HT-29 (cell line): ENCODE data around the gene AGAP5. TPM values are rescaled to one million over a fixed set of nuclear protein-coding genes. Genes with fewer than 3 reads are reported as not detected.
"Not testable (repeated sequence)": the region's sequence is repeated elsewhere in the genome, so short reads cannot be mapped to it uniquely, and the experiment has no call there.

Source experiments
- DNase-seq: peaks from one replicate; pipeline ENCODE4 v3.0.0-alpha.2; 2015; ENCODE audit warnings: low spot score
- total RNA-seq: library from RNA; depleted of rRNA; stranded (reverse); fragments of >200 nt; shearing (Covaris generic); gene quantifications from 2 replicates; pipeline ENCODE4 v1.2.3, GENCODE V29; 2014; rRNA removed

Gene AGAP5
- 1.1 and 2.8 TPM in 2 replicates for total RNA-seq

- DNase-seq = not testable (repeated sequence)
Observed at GRCh38 chr10:73697675-73698159, at the start of gene AGAP5. Gene AGAP5 (minus strand): TSS chr10:73698109. CDS start chr10:73697755, 354 bp downstream.

DNA sequence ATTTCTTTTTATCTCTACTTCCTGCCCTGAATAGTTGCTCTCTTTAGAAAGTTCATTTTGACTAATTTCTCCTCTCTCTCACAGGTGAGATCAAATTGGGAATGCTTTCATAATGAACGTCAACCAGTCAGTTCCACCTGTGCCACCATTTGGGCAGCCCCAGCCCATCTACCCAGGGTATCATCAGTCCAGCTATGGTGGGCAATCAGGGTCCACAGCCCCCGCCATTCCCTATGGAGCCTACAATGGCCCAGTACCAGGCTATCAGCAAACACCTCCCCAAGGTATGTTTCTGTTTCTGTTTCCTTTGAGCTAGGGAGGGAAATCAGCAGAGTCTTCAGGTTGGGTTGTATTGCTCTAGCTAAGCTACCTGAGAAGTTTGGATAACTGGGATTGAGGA lies 48.8 kb upstream of the AGAP5 start:
- no peak for DNase-seq

GRCh38 chr10:73744664-73744975 lies 46.7 kb upstream of the AGAP5 start:
- peak; percentile 64 for DNase-seq

- DNase-seq = peak; percentile 97
Observed at GRCh38 chr10:73743905-73744663, 46.2 kb upstream of the AGAP5 start, which contains the start of gene SEC24C. Gene SEC24C (plus strand): TSS chr10:73744372. CDS start chr10:73746833, 2,461 bp downstream.

GRCh38 chr10:73743327-73743904 lies 45.5 kb upstream of the AGAP5 start:
- DNase-seq = peak; percentile 10

DNA sequence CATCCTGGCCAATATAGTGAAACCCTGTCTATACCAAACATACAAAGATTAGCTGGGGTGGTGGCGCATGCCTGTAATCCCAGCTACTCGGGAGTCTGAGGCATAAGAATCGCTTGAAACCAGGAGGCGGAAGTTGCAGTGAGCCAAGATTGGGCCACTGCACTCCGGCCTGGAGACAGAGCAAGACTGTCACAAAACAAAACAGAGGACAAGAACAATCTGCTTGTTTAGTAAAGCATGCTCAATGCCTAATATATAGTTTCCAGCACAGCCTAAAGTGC lies 44.5 kb upstream of the AGAP5 start:
- no peak for DNase-seq

GRCh38 chr10:73740501-73741254 lies 42.8 kb upstream of the AGAP5 start:
- DNase-seq = not testable (repeated sequence)

GRCh38 chr10:73734796-73735305 lies 36.9 kb upstream of the AGAP5 start:
- DNase-seq = no peak

- DNase-seq = no peak
Observed at GRCh38 chr10:73734028-73734720, 36.3 kb upstream of the AGAP5 start.

GRCh38 chr10:73732931-73733623 lies 35.2 kb upstream of the AGAP5 start:
- DNase-seq = no peak

- DNase-seq = no peak
Observed at GRCh38 chr10:73732426-73732825, 34.5 kb upstream of the AGAP5 start.

DNA sequence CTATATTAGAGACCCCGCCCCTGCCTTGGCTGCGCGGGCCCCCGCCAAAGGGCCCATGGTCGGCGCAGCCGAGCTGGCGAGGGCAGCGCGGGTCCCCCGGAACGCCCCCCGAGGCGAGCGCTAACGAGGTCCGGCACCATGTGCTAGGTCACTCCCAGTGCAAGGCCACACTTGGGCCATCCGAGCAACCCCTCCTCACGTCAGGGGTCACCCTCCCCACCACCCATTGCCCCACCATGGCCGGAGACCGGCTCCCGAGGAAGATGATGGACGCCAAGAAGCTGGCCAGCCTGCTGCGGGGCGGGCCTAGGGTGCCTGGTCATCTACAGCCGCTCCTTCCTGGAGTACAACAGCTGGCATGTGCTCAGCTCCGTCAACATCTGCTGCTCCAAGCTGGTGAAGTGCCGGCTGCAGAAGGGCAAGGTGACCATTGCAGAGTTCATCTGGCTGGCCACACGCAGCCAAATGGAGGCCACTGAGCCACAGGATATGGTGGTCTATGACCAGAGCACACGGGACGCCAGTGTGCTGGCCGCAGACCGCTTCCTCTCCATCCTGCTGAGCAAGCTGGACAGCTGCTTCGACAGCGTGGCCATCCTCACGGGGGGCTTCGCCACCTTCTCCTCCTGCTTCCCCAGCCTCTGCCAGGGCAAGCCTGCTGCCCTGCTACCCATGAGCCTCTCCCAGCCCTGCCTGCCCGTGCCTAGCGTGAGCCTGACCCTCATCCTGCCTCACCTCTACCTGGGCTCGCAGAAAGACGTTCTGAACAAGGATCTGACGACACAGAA lies 33.9 kb upstream of the AGAP5 start:
- DNase-seq = no peak

DNA sequence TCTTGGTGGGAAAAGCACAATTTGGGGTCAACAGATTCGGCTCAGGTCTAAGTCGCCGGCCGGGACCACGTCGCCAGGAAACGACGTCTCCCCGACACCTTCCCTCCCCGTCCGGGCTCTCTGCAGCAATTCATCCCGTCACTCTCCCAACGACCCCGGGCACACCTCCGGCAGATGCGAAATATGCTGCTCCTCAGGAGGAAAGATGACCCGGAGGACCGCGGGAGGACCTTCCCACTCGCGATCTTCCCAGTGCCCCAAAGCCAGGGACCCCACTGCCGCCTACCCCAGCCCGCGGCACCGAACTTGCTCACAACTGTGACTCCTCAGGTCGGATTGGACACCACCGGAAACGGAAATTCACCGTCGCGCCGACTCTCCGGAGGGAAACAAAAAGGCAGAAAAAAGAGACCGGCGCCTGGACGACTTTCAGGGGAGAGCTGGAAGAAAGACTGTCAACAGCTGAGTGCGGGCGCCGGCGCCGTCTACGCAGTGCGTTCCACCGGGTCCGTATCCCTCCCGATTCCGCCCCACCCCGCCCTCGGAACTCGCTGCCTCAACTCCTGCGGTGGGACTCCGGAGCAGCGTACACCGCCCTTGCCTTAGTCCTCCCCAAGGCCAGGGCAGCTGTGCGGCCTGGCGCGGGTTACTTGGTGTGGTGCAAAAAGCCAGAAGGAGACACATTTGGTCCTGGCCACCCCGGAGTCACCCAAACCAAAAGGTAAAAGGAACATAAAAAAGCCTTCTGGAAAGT lies 32.4 kb upstream of the AGAP5 start:
- peak; percentile 92 for DNase-seq

- not testable (repeated sequence) for DNase-seq
Observed at GRCh38 chr10:73729781-73730152, 31.9 kb upstream of the AGAP5 start.

GRCh38 chr10:73723516-73723915 lies 25.6 kb upstream of the AGAP5 start:
- DNase-seq = no peak

DNA sequence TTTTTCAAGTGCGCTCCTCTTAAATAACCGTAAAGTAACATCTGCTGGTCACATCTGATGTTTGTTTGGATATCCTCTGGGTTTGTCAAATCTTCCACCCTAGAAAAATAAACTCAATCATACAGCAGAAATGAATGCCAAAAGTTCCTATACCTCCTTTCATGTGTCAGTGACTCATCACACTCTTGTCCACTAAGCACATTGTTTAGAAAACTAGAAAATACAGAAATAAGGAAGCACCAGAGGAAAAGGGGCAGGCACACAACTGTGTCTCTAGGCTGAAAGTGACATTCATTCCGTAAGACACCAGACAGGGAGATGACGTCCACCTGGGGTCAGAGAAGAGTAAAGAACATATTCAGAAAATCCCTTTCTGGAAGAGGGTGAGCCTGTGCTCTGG lies 22.7 kb upstream of the AGAP5 start:
- not testable (repeated sequence) for DNase-seq

DNA sequence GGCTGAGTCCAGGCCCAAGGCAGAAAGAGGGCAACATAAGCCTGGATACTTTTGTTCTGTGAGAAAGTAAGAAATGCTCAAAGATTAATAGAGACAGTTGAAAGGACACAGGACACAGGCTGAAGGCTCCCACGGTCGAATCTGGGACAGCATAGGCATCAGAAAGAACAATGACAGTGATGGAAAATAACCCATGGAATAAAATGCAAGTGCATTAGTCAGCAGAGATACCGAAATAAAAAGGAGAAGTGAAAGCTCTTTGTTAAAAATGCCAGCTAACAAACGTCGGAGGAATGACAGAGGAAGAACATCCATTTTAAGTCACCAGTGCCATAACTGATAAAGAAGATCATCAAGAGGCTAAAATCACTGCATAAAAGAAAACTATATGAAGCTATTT lies 19.6 kb upstream of the AGAP5 start:
- no peak for DNase-seq

DNA sequence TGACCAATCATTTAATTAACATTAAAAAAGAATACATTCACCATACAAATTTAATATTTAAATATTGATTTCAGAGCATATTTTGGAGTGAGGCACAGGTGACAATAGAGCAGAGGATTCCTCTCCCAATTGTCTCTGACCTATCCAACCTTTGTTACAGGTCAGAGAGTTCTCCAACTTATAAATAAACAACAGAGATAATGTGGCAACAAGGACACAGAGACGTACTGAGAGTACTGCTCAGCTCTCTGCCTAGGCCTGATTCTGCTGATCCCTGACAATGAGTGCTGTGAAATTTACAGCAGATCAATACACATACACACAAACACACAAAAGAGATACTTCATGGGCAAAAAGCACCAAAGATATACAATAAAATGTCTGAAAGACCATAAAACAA lies 18.3 kb upstream of the AGAP5 start:
- DNase-seq = no peak
